ENCODE results near the gene MAGI1.
A peak's percentile ranks its signal among the peaks of the same experiment; 100 is the strongest.

The MAGI1 gene

GRCh38 chr3:65857327-65857726 lies 181.4 kb downstream of the MAGI1 start:
- Histone ChIP-seq H4K5ac (ENCODE audit: low read length) (no peak overlapping the region), H4K8ac (ENCODE audit: low read depth, low read length) (no peak overlapping the region), H2BK120ac (ENCODE audit: low read depth, low read length) (no peak overlapping the region), H3K79me1 (ENCODE audit: low read length) (peaks cover 4% of the 10 kb centered on the region), H3K4me2 (ENCODE audit: low read length) (no peak overlapping the region), H3K4me1 (ENCODE audit: control insufficient read depth, low read depth, low read length) (peaks cover 20% of the 10 kb centered on the region), H3K4ac (ENCODE audit: low read depth, low read length) (no peak overlapping the region), H2AK5ac (ENCODE audit: low read length) (no peak overlapping the region), H3K23ac (ENCODE audit: low read length) (no peak overlapping the region), H3K27me3 (ENCODE audit: insufficient read depth, low read length, poor library complexity) (no peaks in the 10 kb centered on the region), H2BK15ac (replicated peaks; ENCODE audit: low read depth) (no peak overlapping the region), H3K27ac (ENCODE audit: low read depth, low read length) (peak overlapping the region; percentile 76), H3K36me3 (ENCODE audit: control insufficient read depth, insufficient read depth, low read length) (no peaks in the 10 kb centered on the region), H2BK5ac (ENCODE audit: low read length) (peak overlapping the region; percentile 81), H3K4me3 (ENCODE audit: low read length) (no peak overlapping the region), H3K9ac (ENCODE audit: low read length) (no peak overlapping the region), H3K79me2 (ENCODE audit: control insufficient read depth, insufficient read depth, low read length) (peaks cover 3% of the 10 kb centered on the region), H3K18ac (ENCODE audit: low read length) (no peak overlapping the region), H3K56ac (ENCODE audit: low read length) (peak overlapping the region; percentile 56)
- DNase-seq: peak; percentile 56
- no CpG with 5 or more reads among the region's 3 CpGs for WGBS (ENCODE audit: extremely low coverage, insufficient coverage, low lambda C conversion rate)

GRCh38 chr3:65856907-65857306 lies 181.8 kb downstream of the MAGI1 start:
- Histone ChIP-seq H3K79me1 (ENCODE audit: low read length) (peaks cover 4% of the 10 kb centered on the region), H3K4me3 (ENCODE audit: low read length) (no peak overlapping the region), H3K4me2 (ENCODE audit: low read length) (no peak overlapping the region), H2BK5ac (ENCODE audit: low read length) (peak overlapping the region; percentile 56), H3K4ac (ENCODE audit: low read depth, low read length) (no peak overlapping the region), H3K79me2 (ENCODE audit: control insufficient read depth, insufficient read depth, low read length) (peaks cover 3% of the 10 kb centered on the region), H2BK120ac (ENCODE audit: low read depth, low read length) (no peak overlapping the region), H4K5ac (ENCODE audit: low read length) (no peak overlapping the region), H4K8ac (ENCODE audit: low read depth, low read length) (no peak overlapping the region), H3K56ac (ENCODE audit: low read length) (peak overlapping the region; percentile 44), H3K23ac (ENCODE audit: low read length) (no peak overlapping the region), H3K4me1 (ENCODE audit: control insufficient read depth, low read depth, low read length) (peaks cover 22% of the 10 kb centered on the region), H3K27me3 (ENCODE audit: insufficient read depth, low read length, poor library complexity) (no peaks in the 10 kb centered on the region), H3K18ac (ENCODE audit: low read length) (peak overlapping the region; percentile 44), H2BK15ac (replicated peaks; ENCODE audit: low read depth) (no peak overlapping the region), H3K36me3 (ENCODE audit: control insufficient read depth, insufficient read depth, low read length) (no peaks in the 10 kb centered on the region), H3K27ac (ENCODE audit: low read depth, low read length) (peak overlapping the region; percentile 5), H3K9ac (ENCODE audit: low read length) (no peak overlapping the region), H2AK5ac (ENCODE audit: low read length) (no peak overlapping the region)
- DNase-seq: peak; percentile 39
- no CpG with 5 or more reads among the region's 2 CpGs for WGBS (ENCODE audit: extremely low coverage, insufficient coverage, low lambda C conversion rate)

- Histone ChIP-seq H3K27ac (ENCODE audit: low read depth, low read length) (peak overlapping the region; percentile 72), H2BK120ac (ENCODE audit: low read depth, low read length) (peak overlapping the region; percentile 29), H4K5ac (ENCODE audit: low read length) (peak overlapping the region; percentile 1), H3K56ac (ENCODE audit: low read length) (peak overlapping the region; percentile 66), H2BK15ac (replicated peaks; ENCODE audit: low read depth) (no peak overlapping the region), H3K9ac (ENCODE audit: low read length) (no peak overlapping the region), H3K4me1 (ENCODE audit: control insufficient read depth, low read depth, low read length) (peaks cover 22% of the 10 kb centered on the region), H3K79me2 (ENCODE audit: control insufficient read depth, insufficient read depth, low read length) (peaks cover 3% of the 10 kb centered on the region), H3K27me3 (ENCODE audit: insufficient read depth, low read length, poor library complexity) (no peaks in the 10 kb centered on the region), H3K36me3 (ENCODE audit: control insufficient read depth, insufficient read depth, low read length) (no peaks in the 10 kb centered on the region), H3K4me3 (ENCODE audit: low read length) (no peak overlapping the region), H2BK5ac (ENCODE audit: low read length) (peak overlapping the region; percentile 96), H3K4me2 (ENCODE audit: low read length) (no peak overlapping the region), H3K79me1 (ENCODE audit: low read length) (peaks cover 6% of the 10 kb centered on the region), H3K23ac (ENCODE audit: low read length) (no peak overlapping the region), H3K4ac (ENCODE audit: low read depth, low read length) (peak overlapping the region; percentile 75), H3K18ac (ENCODE audit: low read length) (peak overlapping the region; percentile 96), H2AK5ac (ENCODE audit: low read length) (peak overlapping the region; percentile 88), H4K8ac (ENCODE audit: low read depth, low read length) (no peak overlapping the region)
- no CpG with 5 or more reads among the region's 4 CpGs for WGBS (ENCODE audit: extremely low coverage, insufficient coverage, low lambda C conversion rate)
- peak; percentile 87 for DNase-seq
These were observed 183.2 kb downstream of the MAGI1 start for GRCh38 chr3:65855370-65856100.

GRCh38 chr3:65854606-65855304 lies 184.0 kb downstream of the MAGI1 start:
- Histone ChIP-seq H3K79me1 (ENCODE audit: low read length) (peaks cover 6% of the 10 kb centered on the region), H2BK120ac (ENCODE audit: low read depth, low read length) (no peak overlapping the region), H3K4me1 (ENCODE audit: control insufficient read depth, low read depth, low read length) (peaks cover 22% of the 10 kb centered on the region), H3K23ac (ENCODE audit: low read length) (no peak overlapping the region), H3K9ac (ENCODE audit: low read length) (no peak overlapping the region), H2AK5ac (ENCODE audit: low read length) (no peak overlapping the region), H3K36me3 (ENCODE audit: control insufficient read depth, insufficient read depth, low read length) (no peaks in the 10 kb centered on the region), H3K4me2 (ENCODE audit: low read length) (peak overlapping the region; percentile 16), H3K79me2 (ENCODE audit: control insufficient read depth, insufficient read depth, low read length) (peaks cover 3% of the 10 kb centered on the region), H4K8ac (ENCODE audit: low read depth, low read length) (no peak overlapping the region), H2BK5ac (ENCODE audit: low read length) (peak overlapping the region; percentile 64), H3K4me3 (ENCODE audit: low read length) (no peak overlapping the region), H3K27me3 (ENCODE audit: insufficient read depth, low read length, poor library complexity) (no peaks in the 10 kb centered on the region), H3K56ac (ENCODE audit: low read length) (peak overlapping the region; percentile 75), H2BK15ac (replicated peaks; ENCODE audit: low read depth) (no peak overlapping the region), H3K4ac (ENCODE audit: low read depth, low read length) (no peak overlapping the region), H3K18ac (ENCODE audit: low read length) (no peak overlapping the region), H3K27ac (ENCODE audit: low read depth, low read length) (peak overlapping the region; percentile 72), H4K5ac (ENCODE audit: low read length) (no peak overlapping the region)
- no CpG with 5 or more reads among the region's 8 CpGs for WGBS (ENCODE audit: extremely low coverage, insufficient coverage, low lambda C conversion rate)
- DNase-seq: peak; percentile 96

- H2BK15ac ChIP-seq (replicated peaks; ENCODE audit: low read depth): no peak overlapping the region
- peaks cover 17% of the 10 kb centered on the region for H3K4me1 ChIP-seq (ENCODE audit: control insufficient read depth, low read depth, low read length)
- H3K36me3 ChIP-seq (ENCODE audit: control insufficient read depth, insufficient read depth, low read length): no peaks in the 10 kb centered on the region
- no peak overlapping the region for H3K4ac ChIP-seq (ENCODE audit: low read depth, low read length)
- peaks cover 6% of the 10 kb centered on the region for H3K79me1 ChIP-seq (ENCODE audit: low read length)
- H2BK5ac ChIP-seq (ENCODE audit: low read length): no peak overlapping the region
- no peaks in the 10 kb centered on the region for H3K27me3 ChIP-seq (ENCODE audit: insufficient read depth, low read length, poor library complexity)
- no peak overlapping the region for H4K5ac ChIP-seq (ENCODE audit: low read length)
- no peak overlapping the region for H4K8ac ChIP-seq (ENCODE audit: low read depth, low read length)
- WGBS (ENCODE audit: extremely low coverage, insufficient coverage, low lambda C conversion rate): 100% methylated on average over 3 of the region's 4 CpGs
- no peak overlapping the region for H3K18ac ChIP-seq (ENCODE audit: low read length)
- no peak overlapping the region for H3K23ac ChIP-seq (ENCODE audit: low read length)
- no peak overlapping the region for H3K9ac ChIP-seq (ENCODE audit: low read length)
- no peak overlapping the region for H2BK120ac ChIP-seq (ENCODE audit: low read depth, low read length)
- no peak overlapping the region for H3K27ac ChIP-seq (ENCODE audit: low read depth, low read length)
- DNase-seq: no peak
- H3K4me2 ChIP-seq (ENCODE audit: low read length): no peak overlapping the region
- no peak overlapping the region for H3K4me3 ChIP-seq (ENCODE audit: low read length)
- H2AK5ac ChIP-seq (ENCODE audit: low read length): no peak overlapping the region
- H3K56ac ChIP-seq (ENCODE audit: low read length): no peak overlapping the region
- H3K79me2 ChIP-seq (ENCODE audit: control insufficient read depth, insufficient read depth, low read length): peaks cover 3% of the 10 kb centered on the region
These were observed 186.9 kb downstream of the MAGI1 start for GRCh38 chr3:65851827-65852226.

All from mesendoderm (in vitro differentiated cells).